Stimulated activated CD4-positive, alpha-beta T cell treated with anti-CD3 and anti-CD28 coated beads, Interleukin-4, amount 100 ng/mL, for 48 hours (primary cell): ENCODE results near the gene IER3.
"Not testable (repeated sequence)": the region's sequence is repeated elsewhere in the genome, so short reads cannot be mapped to it uniquely, and the experiment has no call there.

Experiments
- DNase-seq, 2 donors: peaks; one replicate each; pipeline ENCODE4 v3.0.0-alpha.2; 2020; ENCODE audit warnings: low read depth in 2 of 2

The IER3 gene

DNA sequence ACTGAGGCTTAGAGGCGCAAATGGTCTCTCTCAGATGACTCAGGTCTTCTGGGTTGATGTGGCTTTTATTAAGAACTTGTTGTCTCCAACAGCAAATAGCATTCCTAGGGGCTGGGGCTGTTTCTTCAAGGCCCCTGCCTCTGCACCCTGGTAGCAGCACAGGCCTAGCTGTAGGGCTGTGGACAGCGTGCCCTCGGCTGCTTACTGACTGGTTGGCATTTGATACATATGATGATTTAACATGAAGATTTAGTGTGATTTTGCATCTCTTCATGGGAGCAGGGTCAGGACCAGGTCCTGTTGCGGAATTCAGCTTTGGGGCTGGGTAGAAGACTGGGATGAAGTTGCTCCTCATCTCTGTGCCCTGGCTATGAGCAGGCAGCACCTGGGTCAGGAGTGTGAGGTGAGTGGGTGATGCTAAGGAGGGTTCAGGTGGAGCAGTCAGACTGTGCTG lies 24.3 kb upstream of the IER3 start:
- DNase-seq: no peak

DNA sequence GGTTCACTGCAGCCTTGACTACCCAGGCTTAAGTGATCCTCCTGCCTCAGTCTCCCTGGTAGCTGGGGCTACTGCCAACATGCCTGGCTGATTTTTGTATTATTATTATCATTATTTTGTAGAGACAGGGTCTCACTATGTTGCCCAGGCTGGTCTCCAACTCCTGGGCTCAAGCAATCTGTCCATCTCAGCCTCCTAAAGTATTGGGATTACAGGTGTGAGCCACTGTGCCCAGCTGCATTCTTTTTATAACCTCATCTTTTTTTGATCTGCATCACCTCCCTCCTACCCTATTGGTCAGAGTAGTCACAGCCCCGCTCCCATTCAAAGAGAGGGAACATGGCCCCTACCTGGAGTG lies 23.6 kb upstream of the IER3 start:
- DNase-seq: no peak

DNA sequence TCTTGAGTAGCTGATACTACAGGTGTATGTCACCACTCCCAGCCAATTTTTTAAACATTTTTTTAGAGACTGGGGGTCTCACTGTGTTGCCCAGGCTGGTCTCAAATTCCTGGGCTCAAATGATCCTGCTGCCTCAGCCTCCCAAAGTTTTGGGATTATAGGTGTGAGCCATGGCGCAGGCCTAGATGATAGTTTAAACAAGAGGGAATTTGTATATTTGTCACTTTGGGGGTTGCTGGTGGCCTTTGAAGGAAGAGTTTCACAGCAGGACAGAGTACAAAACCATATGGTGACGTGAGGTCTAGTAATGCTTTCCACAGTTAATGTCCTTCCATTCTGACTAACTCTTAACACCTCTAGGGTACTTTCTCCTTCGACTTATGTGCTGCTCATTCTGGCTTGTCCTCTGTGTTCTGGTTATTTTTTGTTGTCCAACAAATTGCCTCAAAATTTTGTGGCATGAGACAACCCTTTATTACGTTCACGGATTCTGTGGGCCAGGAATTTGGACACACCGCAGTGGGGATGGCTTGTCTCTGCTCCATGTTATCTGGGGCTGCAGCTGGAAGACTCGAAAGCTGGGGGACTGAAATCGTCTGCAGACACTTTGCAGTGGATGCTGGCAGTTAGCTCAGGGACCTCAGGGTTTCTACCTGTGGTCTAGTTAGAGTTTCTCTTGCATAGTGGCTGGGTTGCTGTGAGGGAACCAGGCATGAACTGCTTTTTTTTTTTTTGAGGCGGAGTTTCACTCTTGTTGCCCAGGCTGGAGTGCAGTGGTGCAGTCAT lies 23.0 kb upstream of the IER3 start:
- no peak for DNase-seq

DNA sequence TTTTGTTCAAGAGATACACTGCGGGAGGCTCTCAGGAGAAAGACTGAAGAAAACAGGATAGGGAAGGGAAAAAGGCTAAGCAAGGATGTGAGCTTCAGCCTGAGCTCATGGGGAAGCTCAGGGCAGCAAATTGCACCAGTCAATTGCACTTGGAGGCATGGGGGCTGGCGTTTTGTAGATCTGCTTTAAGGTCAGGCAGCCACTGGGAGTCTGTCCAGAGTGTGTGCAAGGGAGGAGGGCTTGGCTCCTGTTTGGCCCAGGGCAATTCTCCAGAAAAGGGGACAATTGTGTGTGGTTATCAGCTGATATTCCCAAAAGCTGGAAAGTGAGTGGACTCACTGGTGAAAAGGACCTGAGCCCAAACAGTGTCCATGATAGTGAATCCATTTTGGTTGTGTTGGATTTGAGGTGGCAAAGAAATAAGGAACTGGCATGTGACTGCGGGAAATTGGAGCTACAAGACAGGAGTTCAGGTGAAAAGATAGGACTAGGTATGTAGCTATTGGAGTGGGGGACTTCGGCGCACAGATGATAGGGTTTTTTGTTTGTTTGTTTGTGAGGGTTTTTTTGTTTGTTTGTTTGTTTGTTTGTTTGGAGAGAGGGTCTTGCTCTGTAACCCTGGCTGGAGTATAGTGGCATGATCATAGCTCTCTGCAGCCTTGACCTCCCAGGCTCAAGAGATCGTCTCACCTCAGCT lies 22.3 kb upstream of the IER3 start:
- no peak for DNase-seq

DNA sequence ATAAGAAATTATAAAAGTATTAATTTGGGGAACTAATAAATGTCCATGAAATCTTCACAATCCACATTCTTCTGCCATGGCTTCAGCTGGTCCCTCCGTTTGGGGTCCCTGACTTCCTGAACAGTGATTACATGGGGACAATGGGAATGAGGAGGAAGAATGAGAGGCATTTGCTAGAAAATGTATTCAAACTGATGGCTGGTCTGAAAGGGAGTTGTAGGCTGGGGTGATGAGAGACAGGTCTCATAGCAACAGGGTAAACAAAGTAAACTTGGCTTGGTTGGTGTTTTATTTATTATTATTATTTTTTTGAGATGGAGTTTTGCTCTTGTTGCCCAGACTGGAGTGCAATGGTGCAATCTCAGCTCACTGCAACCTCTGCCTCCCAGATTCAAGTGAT lies 21.1 kb upstream of the IER3 start:
- not testable (repeated sequence) for DNase-seq

DNA sequence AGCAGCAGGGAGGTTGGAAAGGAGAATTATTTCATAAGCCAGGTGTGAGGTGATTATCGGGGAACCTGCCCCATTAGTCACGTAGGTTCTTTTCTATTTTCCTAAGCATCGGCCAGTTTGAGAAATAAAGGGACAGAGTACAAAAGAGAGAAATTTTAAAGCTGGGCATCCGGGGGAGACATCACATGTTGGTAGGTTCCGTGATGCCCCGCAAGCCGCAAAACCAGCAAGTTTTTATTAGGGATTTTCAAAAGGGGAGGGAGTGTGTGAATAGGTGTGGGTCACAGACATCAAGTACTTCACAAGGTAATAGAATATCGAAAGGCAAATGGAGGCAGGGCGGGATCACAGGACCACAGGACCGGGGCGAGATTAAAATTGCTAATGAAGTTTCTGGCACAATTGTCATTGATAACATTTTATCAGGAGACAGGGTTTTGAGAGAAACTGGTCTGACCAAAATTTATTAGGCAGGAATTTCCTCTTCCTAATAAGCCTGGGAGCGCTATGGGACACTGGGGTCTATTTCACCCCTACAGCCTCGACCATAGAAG lies 20.2 kb upstream of the IER3 start:
- not testable (repeated sequence) for DNase-seq

DNA sequence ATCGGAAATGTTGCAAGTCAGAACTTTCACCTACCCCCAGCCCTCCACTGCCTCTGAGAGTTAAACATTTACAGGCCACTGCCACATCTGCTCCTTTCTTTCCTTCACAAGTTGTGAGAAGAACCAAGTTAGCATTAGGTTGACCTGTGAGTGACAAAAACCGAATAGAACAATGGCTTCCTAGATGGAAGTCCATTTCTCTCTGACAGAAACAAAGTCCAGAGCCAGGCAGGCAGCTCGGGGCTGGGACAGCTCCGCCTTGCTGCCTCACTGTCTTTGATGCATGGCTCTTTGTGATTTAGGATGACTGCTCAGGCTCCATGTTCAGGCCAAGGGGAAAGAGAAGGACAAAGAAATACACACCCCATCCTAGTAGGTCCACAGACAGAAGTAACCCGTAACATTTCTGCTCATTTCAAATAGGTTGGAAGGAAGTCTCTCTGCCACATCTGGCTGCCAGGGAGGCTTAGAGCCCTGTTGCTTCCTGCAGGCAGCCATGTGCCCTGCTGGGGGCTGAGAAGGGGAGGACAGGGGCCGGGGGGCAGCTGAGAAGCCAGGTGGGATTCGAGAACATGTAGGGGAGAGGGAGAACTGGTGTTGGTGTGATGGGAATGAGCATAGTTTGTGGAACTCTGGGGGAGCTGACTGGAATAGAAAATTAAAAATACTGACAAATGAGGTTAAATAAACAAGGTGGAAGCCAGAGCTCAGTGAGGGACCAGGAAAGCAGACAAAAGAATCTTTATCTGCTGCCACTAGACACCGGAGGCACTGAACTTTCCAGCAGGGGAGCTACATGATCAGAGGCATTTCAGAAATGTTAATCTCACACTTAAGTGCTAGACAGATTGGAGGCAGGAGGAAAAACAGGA lies 19.5 kb upstream of the IER3 start:
- DNase-seq: no peak

DNA sequence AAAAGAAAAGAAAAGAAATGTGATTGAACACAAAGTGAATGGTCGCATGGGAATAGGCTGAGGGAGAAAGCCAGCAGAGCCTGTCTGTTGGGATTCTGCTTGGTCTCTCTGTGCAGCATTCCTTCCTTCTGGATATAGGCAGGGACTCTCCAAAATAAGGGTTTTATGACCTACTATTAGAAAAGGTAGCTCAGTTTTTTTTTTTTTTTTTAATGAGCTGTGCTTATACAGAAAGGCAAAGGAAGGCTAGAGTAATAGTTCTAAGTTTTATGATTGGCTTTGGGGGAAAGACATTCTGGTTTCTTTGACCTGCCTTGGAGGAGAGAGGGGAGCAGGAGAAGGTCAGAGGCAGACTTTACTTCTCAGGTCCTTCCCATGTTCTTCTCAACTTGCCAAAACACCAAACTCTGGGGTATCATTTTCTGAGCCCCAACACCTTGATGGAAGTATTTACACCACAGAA lies 18.8 kb upstream of the IER3 start:
- DNase-seq: no peak

DNA sequence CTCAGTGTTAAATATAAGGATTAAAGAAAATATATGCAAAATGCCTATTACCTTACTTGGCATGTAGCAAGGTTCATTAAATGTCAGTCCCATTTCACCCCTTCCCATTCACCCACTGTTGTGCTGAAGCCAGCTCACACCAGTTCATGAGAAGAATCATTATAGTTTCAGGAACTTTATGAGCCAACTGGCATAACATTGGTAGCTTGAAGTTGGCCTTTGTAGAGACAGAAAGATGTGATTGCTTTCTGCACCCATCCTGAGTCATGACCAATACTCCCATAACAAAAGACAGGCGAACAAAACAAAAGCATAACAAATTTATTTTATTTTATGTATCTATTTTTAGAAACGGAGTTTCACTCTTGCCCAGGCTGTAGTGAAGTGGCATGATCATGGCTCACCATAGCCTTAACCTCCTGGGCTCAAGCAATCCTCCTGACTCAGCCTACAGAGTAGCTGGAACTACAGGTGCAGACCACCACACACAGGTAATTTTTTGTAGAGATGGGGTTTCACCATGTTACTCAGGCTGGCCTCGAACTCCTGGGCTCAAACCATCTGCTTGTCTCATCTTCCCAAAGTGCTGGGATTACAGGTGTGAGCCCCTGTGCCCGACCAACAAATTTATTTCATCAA lies 17.6 kb upstream of the IER3 start:
- no peak for DNase-seq

DNA sequence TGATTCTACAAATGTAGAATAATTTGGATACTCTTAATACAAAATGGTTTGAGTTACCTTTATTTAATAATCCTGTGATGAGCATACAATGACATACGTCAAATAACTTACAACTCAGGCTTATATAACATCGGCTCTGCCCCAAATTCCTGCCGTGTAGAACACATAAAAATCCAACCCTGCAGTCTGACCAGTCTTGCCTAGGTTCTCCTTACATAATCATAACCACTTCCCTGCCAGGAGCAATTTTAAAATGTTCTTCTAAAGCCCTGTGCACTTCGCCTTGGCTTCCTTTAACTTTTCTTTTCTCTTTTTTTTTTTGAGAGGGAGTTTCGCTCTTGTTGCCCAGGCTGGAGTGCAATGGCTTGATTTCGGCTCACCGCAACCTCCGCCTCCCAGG lies 16.2 kb upstream of the IER3 start:
- no peak for DNase-seq

DNA sequence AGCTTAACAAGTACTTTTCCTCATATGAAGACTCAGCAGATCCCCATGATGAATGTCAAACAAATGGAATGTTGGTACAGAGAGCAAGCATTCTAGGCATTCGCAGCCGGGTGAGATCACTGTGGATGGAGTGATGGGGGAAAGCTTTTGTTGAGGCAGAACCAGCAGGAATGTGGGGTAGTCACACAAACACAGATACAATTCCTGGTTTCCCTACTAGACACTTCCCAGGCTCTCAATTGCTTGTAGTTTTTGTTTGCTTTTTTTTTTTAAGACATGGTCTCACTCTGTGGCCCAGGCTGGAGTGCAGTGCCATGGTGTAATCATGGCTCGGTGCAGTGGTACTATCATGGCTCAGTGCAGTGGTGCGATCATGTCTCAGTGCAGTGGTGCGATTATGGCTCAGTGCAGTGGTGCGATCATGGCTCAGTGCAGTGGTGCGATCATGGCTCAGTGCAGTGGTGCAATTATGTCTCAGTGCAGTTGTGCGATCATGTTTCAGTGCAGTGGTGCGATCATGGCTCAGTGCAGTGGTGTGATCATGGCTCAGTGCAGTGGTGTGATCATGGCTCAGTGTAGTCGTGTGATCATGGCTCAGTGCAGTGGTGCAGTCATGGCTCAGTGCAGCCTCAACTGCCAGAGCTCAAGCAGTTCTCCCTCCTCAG lies 15.4 kb upstream of the IER3 start:
- DNase-seq: no peak

DNA sequence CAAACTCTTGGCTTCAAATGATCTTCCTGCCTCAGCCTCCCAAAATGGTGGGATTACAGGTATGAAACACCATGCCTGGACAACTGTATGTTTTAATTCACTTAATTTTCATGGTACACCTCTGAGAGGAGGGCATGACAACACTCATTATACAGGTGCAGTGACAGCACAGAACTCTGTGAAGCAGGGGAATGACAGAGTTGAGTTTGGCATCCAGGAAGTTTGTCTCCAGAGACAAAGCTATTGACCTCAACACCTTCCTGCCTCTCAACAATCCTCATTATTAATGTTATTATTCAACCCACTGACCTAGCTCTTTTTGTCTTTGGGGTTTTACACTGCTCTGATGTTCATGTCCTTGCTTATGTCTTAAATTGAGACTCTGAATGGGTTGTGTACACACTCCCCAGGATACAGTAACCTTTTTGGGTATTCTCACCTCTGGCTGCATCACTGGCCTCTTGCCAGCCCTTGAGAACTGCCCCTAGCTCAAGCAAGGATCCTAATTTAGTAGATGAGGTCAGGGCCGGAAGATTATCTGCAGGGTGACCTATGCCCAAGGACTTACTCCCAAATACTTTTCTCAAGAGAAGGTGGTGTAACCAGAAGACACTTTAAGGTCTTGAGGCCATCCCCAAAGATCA lies 13.0 kb upstream of the IER3 start:
- DNase-seq: no peak

DNA sequence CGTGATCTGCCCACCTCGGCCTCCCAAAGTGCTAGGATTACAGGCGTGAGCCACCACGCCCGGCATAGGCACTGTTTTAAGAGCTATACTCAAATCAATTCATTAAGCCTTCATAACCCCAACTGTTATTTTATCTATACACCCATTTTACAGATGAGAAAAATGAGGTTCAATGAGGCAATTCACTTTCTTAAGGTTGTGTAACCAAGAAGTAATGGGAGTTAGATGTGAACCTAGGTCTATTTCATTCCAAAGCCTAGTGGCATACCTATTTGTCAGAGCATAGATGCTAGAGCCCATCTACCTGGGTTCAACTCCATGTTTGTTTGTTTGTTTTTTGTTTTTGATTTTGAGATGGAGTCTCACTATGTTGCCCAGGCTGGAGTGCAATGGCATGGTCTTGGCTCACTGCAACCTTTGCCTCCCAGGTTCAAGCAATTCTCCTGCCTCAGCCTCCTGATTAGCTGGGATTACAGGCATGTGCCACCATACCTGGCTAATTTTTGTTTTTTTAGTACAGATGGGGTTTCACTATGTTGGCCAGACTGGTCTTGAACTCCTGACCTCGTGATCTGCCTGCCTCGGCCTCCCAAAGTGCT lies 12.2 kb upstream of the IER3 start:
- DNase-seq: not testable (repeated sequence)

DNA sequence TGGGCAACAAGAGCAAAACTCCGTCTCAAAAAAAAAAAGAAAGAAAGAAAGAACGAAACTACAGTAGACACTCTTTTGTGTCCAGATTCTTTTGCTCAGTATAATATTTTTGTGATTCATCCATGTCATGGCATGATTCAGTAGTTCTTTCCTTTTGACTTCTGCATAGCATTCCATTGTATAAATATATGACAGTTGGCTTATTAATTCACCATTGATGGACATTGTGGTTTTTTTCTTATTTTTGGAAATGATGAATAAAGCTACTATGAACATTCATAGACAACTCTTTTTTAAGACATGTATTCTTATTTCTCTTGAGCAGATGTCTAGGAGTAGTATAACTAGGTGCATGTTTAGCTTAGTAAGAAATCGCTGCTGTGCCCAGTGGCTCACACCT lies 10.3 kb upstream of the IER3 start:
- no peak for DNase-seq

DNA sequence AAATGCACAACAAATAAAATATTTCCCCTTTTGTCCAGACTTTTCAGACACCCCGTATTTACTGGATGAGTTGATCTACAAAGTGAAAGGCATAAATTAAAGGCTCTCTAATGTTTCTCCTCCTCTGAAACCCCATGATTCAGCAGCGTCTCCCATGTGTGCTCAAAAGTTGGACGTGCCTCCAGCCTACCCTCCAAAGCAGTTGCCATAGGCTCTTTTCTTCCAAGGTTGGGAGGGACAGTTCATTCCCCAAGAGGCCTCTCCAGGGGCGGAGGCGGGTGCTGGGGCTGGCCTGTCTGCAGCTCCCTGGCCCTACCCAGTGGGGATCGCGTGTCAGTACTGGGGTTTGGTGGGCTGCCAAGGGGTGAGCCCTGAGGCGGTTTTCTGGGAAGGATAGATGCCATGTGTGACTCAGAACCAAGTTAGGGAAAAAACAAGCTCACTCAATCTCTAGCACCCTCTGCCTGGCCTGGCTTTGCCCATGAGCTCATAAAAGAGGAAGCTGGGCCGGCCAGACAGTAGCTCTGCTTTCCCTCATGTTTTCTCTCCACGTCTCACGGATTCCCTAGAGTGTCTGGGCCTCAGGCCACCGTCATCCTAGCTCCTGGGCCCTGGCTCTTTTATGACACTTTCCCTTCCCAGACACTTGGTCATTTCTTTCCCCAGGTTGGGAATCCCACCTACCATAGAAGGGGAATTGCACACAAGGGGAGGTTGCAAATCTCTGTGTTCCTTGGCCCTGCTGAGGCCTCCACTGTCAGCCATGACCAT lies 8.0 kb upstream of the IER3 start:
- no peak for DNase-seq

DNA sequence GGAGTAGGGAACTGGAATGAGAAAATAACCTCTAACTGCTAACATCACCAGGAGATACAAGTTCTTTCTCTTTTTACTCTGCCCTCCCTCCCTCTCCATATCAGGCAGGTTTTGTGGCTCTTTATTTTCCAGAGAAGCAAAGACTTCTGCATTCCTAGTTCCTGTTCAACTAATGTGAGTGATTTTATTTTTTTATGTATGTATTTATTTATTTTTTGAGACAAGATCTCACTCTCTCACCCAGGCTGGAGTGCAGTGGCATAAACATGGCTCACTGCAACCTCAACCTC lies 6.0 kb upstream of the IER3 start:
- no peak for DNase-seq

DNA sequence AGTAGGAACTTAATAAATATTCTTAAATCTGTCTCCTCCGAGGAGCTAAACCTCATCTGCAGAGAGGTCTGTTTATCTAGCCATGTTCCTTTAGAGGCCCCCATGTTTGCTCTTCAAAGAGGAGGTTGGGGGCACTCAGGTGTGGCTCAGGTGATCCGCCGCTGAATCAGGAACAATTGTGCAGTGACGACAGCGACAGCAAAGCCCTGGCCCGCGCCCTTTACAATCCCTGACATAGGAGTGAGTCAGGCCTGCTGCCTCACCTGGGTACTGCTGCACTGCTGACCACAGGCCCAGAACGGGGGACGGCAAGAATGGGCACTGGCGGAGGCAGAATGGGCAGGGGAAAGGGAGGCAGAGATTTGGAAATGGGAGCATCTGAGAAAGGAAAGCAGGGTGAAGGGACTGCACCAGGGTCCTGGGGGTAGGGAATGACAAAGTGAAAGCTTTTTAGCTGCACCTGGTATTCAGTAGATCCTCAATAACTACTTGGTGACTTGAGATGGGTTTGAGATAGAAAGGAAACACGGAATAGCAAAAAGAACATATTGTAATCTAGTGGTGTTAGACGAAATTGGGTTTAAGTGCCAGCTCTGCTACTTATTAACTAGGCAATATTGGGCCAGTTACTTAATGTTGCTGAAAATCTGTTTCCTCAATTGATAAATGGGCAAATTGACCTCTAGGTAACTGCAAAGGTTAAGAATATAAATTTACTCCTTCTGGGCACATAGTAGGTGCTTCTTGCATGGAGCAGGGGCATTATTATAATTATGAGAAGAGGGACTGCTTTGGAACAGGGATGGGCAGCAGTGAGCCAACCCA lies 5.4 kb upstream of the IER3 start:
- DNase-seq: no peak

DNA sequence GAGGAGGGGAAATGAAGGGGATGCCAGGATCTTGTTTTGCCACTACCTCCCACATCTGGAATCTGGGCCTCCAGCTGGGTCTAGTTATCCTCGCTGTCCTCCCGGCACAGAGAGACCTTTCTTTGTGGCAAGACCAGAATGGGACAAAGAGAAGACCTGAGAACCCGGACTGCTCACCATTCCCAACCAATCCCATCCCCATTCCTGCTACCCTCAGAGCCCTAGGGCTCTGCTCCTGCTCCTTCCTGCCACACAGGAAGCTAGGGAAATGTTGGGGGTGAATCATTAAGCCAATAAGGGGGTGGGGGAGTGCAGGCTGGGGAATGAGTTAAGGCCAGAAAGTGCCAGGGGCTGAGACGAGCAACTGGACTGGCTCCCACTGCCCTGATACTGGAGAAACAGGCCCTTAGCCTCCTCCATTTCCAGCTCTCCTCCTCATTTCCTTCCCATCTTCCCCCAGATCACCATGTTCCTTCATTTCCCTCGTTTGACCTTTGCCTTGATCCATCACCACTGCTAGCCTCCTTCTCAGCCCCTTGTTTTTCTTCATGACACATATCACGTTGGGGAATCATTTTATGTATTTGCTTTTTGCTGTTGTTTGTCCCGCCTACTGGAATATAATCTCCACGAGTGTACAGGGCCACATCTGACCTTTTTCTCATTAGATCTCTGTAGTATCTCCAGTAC lies 4.6 kb upstream of the IER3 start:
- no peak for DNase-seq
